ENCODE results near the gene SMIM20. TPM values are rescaled to one million over a fixed set of nuclear protein-coding genes. Genes with fewer than 3 reads are reported as not detected.

The SMIM20 gene
- polyA plus RNA-seq, 1 donor from 2014 or later: 65.3 TPM

DNA sequence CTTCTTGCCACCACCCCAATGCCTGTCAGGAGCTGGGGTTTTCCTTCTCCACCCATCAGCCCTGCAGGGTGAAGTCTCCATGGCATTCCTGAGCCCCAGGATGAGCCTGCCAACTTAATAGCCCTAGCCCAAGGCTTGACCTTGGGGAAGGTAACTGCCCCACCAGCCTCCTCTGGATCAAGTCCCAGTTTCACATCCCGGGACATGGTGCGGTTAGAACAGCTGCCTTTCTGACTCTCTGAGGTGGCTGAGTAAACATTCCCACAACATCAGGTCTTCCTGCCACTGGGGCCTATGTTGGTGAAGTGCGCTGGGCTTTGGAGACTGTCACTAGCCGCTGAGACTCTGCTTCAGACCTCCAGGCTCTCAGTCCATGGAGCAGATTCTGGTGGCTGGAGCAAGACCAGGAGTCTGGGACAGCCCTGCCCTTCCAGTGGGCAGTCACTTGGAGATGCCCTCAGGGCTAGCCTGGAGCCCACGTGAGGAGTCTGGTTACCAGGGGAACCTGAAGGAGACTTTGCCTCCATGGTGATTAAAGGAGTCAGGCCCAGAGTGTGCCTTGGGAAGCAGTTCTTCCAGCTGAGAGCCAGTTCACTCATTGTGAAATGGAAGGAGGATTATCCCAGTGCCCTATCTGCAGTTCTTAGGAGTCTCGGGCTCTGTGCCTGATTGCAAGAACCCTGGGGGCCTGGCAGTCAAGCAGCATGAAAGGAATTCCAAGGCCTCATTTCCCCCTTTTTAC, 56.8 kb downstream of the SMIM20 start:
- Mint-ChIP-seq H3K9me3 (no peaks in the 10 kb centered on the region), H3K27me3 (no peaks in the 10 kb centered on the region), H3K36me3 (no peaks in the 10 kb centered on the region), H3K4me1 (peaks cover 18 to 35% (median 34%) of the 10 kb centered on the region in 3 donors), H3K4me3 (no peak overlapping the region), H3K27ac (no peak overlapping the region)

DNA sequence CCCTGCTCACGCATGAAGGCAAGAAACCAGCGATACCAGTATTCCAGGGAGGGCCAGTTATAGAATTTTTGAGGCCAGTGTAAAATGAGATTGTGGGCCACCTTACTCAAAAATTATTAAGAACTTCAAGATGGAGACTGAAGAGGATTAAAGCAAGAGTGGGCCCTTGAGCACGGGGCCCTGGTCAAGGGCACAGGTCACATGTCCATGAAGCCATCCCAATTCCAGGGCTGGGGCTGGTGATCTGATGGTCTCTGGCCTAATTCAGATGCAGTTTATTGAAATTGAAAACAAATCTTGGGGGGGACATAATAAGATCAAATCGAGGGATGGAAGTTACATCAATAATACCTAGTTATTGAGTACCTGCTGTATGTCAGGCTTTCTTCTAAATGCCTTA, 58.3 kb downstream of the SMIM20 start:
- Mint-ChIP-seq H3K27me3 (no peaks in the 10 kb centered on the region), H3K4me3 (no peak overlapping the region), H3K9me3 (no peaks in the 10 kb centered on the region), H3K27ac (no peak overlapping the region), H3K36me3 (no peaks in the 10 kb centered on the region), H3K4me1 (peaks cover 18 to 34% (median 34%) of the 10 kb centered on the region in 3 donors)

DNA sequence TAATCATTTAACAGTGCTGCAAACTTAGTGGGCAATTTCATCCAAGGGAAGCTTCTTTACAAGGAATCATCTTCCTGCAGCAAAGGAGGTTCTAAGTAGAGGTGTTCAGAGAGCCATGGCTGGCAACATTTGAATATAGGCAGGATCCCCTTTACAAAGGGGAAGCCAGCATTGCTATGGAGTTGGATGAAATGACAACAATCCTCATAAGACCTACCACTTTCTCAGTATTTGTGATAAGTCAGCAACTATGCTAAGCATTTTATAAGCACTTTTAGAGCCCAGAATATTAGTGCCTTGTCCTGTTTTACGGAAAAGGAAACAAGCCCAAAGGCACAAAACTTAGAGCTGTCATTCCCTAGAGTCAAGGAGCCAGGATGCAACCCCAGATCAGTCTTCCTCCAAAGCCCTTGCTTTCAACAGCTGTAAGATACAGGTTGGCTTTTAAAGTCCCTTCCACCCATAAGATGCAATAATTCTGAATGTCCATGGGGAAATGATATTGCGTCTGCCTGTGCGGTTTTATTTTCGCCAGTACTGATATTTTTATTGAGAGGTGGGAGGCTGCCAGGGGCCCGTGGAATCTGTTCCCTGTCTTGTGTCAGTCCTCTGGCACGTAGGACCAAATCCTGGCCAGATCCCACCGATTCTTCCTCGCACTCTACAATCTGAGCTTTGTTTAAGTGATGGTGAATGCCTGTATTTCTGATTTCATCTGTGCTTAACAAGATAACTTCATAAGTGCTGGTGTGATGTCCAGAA, 59.1 kb downstream of the SMIM20 start:
- Mint-ChIP-seq H3K27me3 (no peaks in the 10 kb centered on the region), H3K36me3 (no peaks in the 10 kb centered on the region), H3K4me3 (no peak overlapping the region), H3K9me3 (no peaks in the 10 kb centered on the region), H3K27ac (no peak overlapping the region), H3K4me1 (peaks cover 18 to 33% (median 31%) of the 10 kb centered on the region in 3 donors)

DNA sequence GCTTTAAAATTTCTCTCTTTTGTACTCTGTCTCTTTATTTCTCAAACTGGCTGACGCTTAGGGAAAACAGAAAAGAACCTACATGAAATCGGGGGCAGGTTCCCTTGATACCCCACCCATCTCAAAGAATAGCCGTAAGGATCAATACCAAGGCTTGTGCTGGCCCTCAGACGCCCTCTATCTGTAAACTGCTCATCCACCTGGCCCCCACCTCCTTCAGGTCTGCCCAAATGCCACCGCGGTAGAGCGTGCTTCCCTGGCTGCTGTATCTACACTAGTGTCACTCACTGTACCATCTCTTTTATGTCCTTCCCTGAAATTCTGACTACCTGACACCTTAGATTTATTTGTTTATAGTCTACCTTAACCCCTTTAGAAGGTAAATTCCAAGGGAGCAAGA, 62.8 kb downstream of the SMIM20 start:
- no peaks in the 10 kb centered on the region for H3K36me3 Mint-ChIP-seq
- H3K4me1 Mint-ChIP-seq: peaks cover 3 to 11% (median 9%) of the 10 kb centered on the region in 3 donors
- no peaks in the 10 kb centered on the region for H3K27me3 Mint-ChIP-seq
- H3K27ac Mint-ChIP-seq: no peak overlapping the region
- no peak overlapping the region for H3K4me3 Mint-ChIP-seq
- no peaks in the 10 kb centered on the region for H3K9me3 Mint-ChIP-seq

DNA sequence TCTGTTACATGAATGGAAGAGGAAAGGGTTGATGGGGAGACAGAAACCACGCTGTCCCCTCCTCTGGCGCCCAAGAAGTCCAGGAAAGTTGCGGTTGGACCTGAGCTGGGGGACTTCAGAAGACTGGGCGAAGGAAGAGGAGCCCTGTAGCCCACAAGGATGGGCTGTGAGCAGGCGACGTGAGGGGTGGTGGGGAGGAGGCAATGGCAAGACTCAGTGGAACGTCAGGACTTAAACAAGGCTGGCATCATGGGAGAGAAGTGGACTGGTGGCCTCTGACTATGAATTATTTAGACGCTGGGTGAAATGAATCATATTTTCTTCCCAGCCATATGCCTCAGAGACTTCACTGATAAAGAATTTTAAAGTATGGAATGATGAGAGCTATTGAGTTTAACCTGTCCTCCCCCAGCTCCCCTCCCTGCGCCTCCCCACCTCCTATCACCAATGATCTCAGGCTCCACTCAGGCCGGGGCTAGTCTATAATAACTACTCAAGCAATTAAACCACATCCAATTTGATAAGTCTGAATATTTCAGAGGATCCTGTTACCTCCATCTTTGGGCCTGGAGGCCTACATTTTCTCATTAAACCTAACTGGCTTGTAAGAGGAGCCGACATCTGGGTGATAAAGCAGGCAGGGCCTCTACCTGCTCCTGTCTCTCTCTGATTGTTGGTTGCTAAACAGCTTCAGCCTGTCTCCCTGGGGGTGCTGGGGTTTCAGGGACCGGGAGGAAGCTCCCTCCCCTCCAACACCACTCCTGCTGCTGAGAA, 63.6 kb downstream of the SMIM20 start:
- no peaks in the 10 kb centered on the region for H3K36me3 Mint-ChIP-seq

DNA sequence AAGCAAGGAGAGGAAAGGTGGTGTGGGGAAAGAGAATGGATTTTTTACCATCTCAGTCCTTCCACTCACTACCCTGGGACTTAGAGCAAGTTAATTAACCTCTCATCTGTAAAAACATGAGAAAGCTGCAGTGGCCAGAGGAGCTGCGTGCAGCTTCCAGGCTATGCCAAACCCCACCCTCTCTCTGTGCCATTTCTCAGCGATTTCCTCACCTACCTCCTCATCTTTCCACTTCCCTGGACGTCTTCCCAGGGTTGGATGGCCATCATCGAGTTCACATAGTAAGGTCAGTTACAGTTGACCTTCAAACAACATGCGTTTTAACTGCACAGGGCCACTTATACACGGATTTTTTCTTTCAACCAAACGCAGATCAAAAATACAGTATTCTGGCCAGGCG, 64.3 kb downstream of the SMIM20 start:
- Mint-ChIP-seq H3K27ac (peak overlapping the region in 1 of 3 donors; percentile 89), H3K36me3 (no peaks in the 10 kb centered on the region), H3K27me3 (peaks cover 1% of the 10 kb centered on the region), H3K4me3 (no peak overlapping the region), H3K4me1 (peaks cover 3 to 11% (median 9%) of the 10 kb centered on the region in 3 donors), H3K9me3 (no peaks in the 10 kb centered on the region)

More for the DNA sequence above, 63.6 kb downstream of the SMIM20 start:
- Mint-ChIP-seq H3K4me3 (peak overlapping the region in 1 of 4 donors; percentile 45), H3K27me3 (no peaks in the 10 kb centered on the region), H3K9me3 (no peaks in the 10 kb centered on the region), H3K4me1 (peaks cover 3 to 11% (median 9%) of the 10 kb centered on the region in 3 donors), H3K27ac (peak overlapping the region in 1 of 3 donors; percentile 89)

Other genes with a start within 250 kb of the SMIM20 start
- 174 TPM for gene SEL1L3, start 51.2 kb upstream of the SMIM20 start, polyA plus RNA-seq